Effector CD4-positive, alpha-beta T cell (primary cell): ENCODE data around the gene CCDC137.
"Not testable (repeated sequence)": the region's sequence is repeated elsewhere in the genome, so short reads cannot be mapped to it uniquely, and the experiment has no call there.

ENCODE experiments used
- DNase-seq: peaks from one replicate; pipeline ENCODE4 v3.0.0-alpha.2; 2020
- total RNA-seq: gene quantifications from one replicate; lab custom pipeline; 2026; lab: John Stamatoyannopoulos, UW

Gene CCDC137
- 21.4 reads per million, percentile 48 among the genes with 10 or more reads in this experiment for total RNA-seq

- DNase-seq, result peak; percentile 92
Measured at GRCh38 chr17:81666342-81667191, at the start of gene CCDC137, which contains the start of gene OXLD1. Gene CCDC137, plus strand, starts transcription at chr17:81666737. Its CDS starts 30 bp downstream, at chr17:81666767. Gene OXLD1, minus strand, starts transcription at chr17:81666605. Its CDS starts 28 bp downstream, at chr17:81666577.

GRCh38 chr17:81616877-81617276 is 49.7 kb upstream of the CCDC137 start:
- DNase-seq, result no peak

GRCh38 chr17:81618307-81618706 is 48.2 kb upstream of the CCDC137 start:
- not testable (repeated sequence) for DNase-seq

- no peak for DNase-seq
Measured at GRCh38 chr17:81621494-81622130, 44.9 kb upstream of the CCDC137 start.

GRCh38 chr17:81630274-81630673 is 36.3 kb upstream of the CCDC137 start:
- DNase-seq, result no peak

- no peak for DNase-seq
Measured at GRCh38 chr17:81631482-81631881, 35.1 kb upstream of the CCDC137 start.

- no peak for DNase-seq
Measured at GRCh38 chr17:81635431-81635830, 31.1 kb upstream of the CCDC137 start.

- DNase-seq, result no peak
Measured at GRCh38 chr17:81635973-81636504, 30.5 kb upstream of the CCDC137 start.

- DNase-seq, result peak; percentile 69
Measured at GRCh38 chr17:81636505-81637288, 29.8 kb upstream of the CCDC137 start, which contains the start of the genes NPLOC4 and TSPAN10. Gene NPLOC4, minus strand, starts transcription at chr17:81637112. Its CDS starts 182 bp downstream, at chr17:81636930. Gene TSPAN10, plus strand, starts transcription at chr17:81637196. Its CDS starts 5,217 bp downstream, at chr17:81642413.

- no peak for DNase-seq
Measured at GRCh38 chr17:81638683-81639082, 27.9 kb upstream of the CCDC137 start.

GRCh38 chr17:81640011-81640410 is 26.5 kb upstream of the CCDC137 start:
- DNase-seq, result no peak

- no peak for DNase-seq
Measured at GRCh38 chr17:81641825-81642489, 24.6 kb upstream of the CCDC137 start.

- no peak for DNase-seq
Measured at GRCh38 chr17:81644496-81644895, 22.0 kb upstream of the CCDC137 start.

GRCh38 chr17:81644976-81645952 is 21.3 kb upstream of the CCDC137 start:
- DNase-seq, result no peak

GRCh38 chr17:81646869-81647600 is 19.5 kb upstream of the CCDC137 start:
- DNase-seq, result no peak

- no peak for DNase-seq
Measured at GRCh38 chr17:81647640-81648012, 18.9 kb upstream of the CCDC137 start.

GRCh38 chr17:81648013-81648706 is 18.4 kb upstream of the CCDC137 start:
- no peak for DNase-seq

GRCh38 chr17:81648707-81649085 is 17.8 kb upstream of the CCDC137 start:
- DNase-seq, result no peak

- no peak for DNase-seq
Measured at GRCh38 chr17:81650951-81651350, 15.6 kb upstream of the CCDC137 start.
